VCaP (cell line): ENCODE results near the gene FKTN.

Source experiments
- H3K27ac ChIP-seq: fragments of 450-650 bp; 2 replicates; pipeline ENCODE4 v1.5.1; 2017
- TF ChIP-seq, protein P1 (sequence below): fragments of 450-650 bp; conservative IDR thresholded peaks from 2 replicates; pipeline ENCODE4 v1.5.1; 2017; ENCODE audit warnings: mild to moderate bottlenecking, moderate library complexity

Gene FKTN

DNA sequence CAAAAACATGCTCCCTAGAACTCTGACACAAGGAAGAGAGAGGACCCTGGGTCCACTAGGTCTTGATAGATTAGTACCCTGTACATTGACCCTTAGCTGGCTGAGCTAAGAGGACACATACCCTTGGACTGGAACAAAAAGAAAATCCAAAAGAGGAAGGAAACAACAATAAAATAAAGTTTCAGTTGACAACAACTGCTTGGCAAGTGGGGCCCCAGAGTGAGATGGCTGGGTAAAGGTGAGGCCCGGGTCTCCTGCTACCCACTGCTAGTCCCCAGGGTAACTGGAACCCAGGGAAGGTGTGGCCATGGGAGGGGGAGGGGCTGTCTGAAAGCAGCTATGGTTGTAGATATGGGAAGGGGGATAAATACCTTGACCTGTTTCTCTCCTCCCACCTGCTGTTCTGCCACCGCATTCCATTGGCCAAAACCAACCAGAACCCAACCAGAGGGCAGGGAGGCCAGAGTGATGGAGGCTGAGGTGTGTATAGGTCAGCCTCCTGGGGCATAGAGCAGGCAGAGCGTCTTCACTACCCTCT lies 116.0 kb downstream of the FKTN start:
- TF ChIP-seq, protein P1, sequence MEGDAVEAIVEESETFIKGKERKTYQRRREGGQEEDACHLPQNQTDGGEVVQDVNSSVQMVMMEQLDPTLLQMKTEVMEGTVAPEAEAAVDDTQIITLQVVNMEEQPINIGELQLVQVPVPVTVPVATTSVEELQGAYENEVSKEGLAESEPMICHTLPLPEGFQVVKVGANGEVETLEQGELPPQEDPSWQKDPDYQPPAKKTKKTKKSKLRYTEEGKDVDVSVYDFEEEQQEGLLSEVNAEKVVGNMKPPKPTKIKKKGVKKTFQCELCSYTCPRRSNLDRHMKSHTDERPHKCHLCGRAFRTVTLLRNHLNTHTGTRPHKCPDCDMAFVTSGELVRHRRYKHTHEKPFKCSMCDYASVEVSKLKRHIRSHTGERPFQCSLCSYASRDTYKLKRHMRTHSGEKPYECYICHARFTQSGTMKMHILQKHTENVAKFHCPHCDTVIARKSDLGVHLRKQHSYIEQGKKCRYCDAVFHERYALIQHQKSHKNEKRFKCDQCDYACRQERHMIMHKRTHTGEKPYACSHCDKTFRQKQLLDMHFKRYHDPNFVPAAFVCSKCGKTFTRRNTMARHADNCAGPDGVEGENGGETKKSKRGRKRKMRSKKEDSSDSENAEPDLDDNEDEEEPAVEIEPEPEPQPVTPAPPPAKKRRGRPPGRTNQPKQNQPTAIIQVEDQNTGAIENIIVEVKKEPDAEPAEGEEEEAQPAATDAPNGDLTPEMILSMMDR = no peak
- peak overlapping the region; percentile 71 for H3K27ac ChIP-seq

DNA sequence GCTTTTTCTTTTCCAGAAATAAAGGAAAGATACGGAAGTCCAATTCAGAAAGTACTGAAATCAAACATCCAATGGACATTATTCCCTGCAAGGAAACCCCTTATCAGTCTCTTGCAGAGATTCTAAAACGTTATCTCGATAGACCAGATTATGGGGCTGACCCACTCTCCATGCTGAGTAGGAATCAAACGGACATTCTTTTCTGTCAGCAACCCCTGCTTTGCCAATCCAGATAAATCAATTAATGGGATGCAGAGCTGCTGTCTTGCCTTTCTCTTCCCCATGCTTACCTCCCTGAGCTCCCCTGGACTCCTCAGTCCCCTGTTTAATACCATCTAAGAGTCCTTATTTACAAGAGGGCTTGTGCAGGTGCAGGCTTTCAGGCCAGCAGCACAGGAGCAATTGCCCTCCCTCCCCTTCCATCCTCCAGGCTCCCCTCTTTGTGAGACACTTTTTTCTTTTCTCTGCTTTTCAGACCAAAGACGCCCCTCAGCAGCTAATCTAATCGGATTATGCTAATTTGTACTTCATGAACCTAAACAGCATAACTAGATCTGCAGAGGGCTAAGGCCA lies 118.5 kb downstream of the FKTN start:
- TF ChIP-seq, protein P1 = no peak
- no peak overlapping the region for H3K27ac ChIP-seq

DNA sequence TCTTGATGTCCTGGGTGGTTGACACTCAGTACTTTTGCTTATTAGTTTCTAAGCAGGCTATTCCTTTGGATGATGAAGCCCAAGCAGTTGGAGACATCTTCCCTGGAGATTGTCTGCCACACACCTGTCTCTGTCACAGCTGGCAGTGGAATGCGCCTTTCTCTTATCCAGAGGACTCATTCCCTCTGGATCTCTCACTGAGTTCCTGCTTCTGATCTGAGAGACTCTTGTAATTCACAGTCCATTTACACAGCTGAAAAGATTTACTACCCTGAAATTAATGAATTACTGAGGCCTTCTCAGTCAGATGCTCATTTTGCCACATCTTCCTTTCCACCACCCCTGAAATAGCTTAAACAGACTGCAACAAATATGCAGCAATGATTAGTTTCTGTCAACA lies 120.2 kb downstream of the FKTN start:
- TF ChIP-seq, protein P1 = no peak
- H3K27ac ChIP-seq = peak overlapping the region; percentile 91

DNA sequence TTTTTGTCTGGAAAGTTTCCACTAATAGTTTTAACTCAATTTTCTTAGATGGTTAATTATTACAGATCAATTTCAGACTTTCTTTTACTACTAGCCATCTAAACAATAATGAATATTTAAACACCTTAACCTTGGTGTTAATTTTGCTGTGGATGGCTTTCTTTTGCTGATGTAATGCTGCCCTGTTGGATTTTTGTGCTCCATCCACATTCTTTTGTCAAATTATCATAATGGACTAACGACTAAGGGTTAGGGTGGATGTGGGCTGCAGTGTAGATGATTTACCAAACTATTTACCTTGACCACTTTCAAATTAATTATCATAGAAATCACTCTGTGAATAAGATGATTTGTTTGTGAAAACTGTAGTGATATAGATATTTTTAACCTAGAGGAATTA lies 120.8 kb downstream of the FKTN start:
- peak overlapping the region; percentile 91 for H3K27ac ChIP-seq
- TF ChIP-seq, protein P1 = no peak

DNA sequence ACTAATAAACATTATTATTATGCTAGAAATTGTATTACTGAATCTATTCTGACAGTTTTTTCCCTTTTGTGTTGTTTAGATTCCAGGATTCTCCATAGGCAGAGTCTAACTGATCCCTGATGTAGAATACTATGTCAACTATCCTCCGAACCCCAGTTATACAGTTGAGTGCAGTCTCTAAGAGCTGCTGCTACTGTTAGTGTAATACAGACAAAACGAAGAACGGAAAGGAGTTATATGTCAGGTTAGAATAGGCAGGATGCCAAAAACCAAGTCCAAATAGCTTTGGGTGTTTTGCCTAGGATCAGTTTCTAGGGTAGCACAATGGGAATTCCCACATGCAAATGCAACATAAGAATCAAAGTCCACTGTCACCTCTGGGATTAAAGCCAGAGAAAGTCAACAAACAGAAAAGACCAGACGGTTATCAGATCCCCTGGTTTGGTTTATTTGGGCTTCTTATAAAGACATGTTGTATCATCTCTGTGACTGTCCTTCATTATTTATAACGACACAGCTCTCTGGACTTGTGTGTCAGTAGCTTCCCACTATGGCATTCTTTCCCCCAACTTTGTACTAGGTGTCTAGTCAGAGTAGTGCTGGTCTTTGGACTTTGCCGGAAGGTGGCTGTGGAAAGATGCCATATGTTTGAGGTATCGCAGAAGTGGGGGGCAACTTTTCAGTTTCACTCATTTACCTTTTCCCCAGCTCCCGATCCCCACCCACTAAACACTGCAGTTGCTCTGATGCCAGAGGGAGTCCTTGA lies 121.5 kb downstream of the FKTN start:
- TF ChIP-seq, protein P1 = no peak
- peak overlapping the region; percentile 91 for H3K27ac ChIP-seq

DNA sequence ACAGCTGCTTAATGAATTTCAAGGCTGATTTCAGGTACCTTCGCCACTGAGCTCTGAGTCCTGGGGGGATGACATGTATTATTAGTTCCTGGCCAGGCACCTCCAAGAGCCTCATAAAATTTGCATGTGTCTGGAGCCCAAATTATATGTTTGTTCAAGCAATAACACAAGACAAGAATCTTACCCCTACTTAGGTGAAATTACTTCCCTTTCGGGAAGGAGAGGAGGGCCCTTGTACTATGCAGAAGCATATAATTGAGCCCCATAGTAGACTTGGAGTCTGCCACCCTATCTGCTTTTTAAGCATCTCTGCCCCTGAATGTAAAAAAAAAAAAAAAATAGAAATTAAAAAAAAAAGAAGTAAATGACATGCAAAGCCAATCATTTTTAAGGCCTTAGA lies 123.4 kb downstream of the FKTN start:
- H3K27ac ChIP-seq = peak overlapping the region; percentile 91
- TF ChIP-seq, protein P1 = no peak

DNA sequence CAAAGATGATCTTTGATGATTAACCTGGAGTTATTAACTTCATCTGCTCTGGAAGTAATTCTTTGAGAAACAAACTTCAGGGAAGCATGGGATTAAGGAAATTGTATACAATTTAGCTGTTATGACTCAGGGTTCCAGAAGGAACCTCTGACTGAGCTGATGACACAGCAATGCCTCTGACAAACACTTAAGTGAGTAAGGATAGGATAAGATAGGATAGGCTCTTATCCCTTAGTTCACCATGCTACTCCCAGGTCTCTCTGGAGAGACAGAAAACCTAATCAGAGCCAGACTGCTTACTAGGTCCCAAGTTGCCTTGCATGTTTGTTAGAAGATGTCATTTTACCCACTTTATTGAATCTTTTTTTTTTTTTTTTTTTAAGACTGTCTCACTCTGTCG lies 123.8 kb downstream of the FKTN start:
- H3K27ac ChIP-seq = peak overlapping the region; percentile 91
- TF ChIP-seq, protein P1 = no peak
